Fibroblast of villous mesenchyme (primary cell): ENCODE data around the gene HSD3B1. TPM values are rescaled to one million over a fixed set of nuclear protein-coding genes. Genes with fewer than 3 reads are reported as not detected.

Source experiments
- DNase-seq: peaks from one replicate; pipeline ENCODE4 v3.0.0-alpha.2; 2010; ENCODE audit warnings: low read depth
- H3K4me3 ChIP-seq: 2 replicates; pipeline ENCODE4 v1.5.1; 2011; ENCODE audit warnings: low read depth, mild to moderate bottlenecking, low read length
- total RNA-seq: library from RNA; depleted of rRNA; stranded (reverse); fragments of >200 nt; gene quantifications from 2 replicates; pipeline ENCODE4 v1.2.3, GENCODE V29; 2012
- TF ChIP-seq, protein P1 (sequence below): IDR thresholded peaks from 2 replicates; pipeline ENCODE4 v1.5.1; 2012; ENCODE audit warnings: low read depth, mild to moderate bottlenecking, low read length; ENCODE audit not compliant: insufficient read depth

The HSD3B1 gene
- total RNA-seq, 1 donor: 2.6 TPM

DNA sequence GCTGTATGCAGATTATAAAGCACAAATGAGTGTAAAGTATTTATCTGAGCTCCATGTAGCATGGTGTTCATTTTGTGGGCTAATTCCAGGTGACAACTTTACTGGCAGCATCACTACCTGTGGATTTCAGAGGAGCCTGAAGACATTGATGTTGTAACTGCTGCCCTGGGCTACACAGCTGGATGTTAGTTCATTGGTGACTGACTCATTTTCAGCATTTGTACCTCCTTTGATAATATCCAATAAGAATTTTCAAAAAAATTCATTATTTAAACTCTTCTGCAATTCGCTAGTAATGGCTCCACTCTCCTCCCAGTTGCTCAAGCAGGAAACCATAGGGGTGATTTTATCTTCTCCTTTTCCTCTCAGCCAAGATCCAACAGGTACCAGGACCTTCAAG lies 37.3 kb upstream of the HSD3B1 start:
- no peak overlapping the region for H3K4me3 ChIP-seq
- no peak for DNase-seq
- TF ChIP-seq, protein P1, sequence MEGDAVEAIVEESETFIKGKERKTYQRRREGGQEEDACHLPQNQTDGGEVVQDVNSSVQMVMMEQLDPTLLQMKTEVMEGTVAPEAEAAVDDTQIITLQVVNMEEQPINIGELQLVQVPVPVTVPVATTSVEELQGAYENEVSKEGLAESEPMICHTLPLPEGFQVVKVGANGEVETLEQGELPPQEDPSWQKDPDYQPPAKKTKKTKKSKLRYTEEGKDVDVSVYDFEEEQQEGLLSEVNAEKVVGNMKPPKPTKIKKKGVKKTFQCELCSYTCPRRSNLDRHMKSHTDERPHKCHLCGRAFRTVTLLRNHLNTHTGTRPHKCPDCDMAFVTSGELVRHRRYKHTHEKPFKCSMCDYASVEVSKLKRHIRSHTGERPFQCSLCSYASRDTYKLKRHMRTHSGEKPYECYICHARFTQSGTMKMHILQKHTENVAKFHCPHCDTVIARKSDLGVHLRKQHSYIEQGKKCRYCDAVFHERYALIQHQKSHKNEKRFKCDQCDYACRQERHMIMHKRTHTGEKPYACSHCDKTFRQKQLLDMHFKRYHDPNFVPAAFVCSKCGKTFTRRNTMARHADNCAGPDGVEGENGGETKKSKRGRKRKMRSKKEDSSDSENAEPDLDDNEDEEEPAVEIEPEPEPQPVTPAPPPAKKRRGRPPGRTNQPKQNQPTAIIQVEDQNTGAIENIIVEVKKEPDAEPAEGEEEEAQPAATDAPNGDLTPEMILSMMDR: no peak

DNA sequence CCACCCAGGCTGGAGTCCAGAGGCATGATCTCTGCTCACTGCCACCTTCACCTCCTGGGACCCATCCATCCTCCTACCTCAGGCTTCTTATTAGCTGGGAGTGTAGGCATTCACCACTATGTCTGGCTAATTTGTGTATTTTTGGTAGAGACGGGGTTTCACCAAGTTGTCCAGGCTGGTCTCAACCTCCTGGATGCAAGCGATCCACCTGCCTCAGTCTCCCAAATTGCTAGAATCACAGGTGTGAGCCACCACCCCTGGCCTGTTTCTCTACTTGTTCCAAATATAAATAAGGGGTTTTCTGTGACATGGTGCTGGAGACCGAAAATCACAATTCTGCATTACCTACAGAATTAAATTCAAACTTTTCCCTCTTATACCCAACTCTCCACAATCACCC lies 36.6 kb upstream of the HSD3B1 start:
- H3K4me3 ChIP-seq: no peak overlapping the region
- no peak for DNase-seq
- TF ChIP-seq, protein P1: no peak

DNA sequence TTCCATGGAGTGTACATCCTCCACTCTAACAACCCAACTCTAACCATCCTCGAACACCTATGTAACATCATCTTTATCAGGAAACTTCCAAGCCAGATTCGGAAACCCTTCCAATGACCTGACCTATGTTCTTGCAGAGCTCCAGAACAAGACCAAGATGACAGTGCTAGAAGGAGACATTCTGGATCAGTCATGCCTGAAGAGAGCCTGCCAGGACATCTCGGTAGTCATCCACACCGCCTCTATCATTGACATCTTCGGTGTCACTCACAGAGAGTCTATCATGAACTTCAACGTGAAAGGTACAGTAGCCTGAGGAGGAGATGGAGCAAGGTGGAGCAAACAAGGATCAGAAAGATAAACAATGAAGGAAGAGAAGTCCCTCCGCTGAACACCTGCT lies 36.1 kb upstream of the HSD3B1 start:
- TF ChIP-seq, protein P1: no peak
- H3K4me3 ChIP-seq: no peak overlapping the region
- no peak for DNase-seq

DNA sequence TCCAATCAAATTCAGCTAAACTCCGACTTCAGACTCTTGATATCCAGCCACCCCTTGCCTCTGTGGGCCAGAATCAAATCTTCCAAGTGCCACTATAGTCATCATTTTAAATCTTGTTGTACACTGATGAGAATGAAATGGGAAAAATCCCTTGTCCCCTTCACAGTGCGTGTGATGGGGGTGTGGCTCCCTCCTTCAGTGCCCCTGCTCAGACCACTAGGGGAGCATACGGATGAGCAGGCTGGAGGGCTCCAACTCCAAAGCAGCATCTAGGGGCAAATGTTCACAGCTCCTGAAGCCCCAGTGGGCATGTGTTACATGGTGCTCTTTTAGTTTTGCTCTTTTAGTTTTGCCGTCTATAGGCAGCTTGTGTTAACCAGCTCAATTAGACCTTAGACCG lies 35.4 kb upstream of the HSD3B1 start:
- TF ChIP-seq, protein P1: no peak
- no peak for DNase-seq
- H3K4me3 ChIP-seq: no peak overlapping the region

DNA sequence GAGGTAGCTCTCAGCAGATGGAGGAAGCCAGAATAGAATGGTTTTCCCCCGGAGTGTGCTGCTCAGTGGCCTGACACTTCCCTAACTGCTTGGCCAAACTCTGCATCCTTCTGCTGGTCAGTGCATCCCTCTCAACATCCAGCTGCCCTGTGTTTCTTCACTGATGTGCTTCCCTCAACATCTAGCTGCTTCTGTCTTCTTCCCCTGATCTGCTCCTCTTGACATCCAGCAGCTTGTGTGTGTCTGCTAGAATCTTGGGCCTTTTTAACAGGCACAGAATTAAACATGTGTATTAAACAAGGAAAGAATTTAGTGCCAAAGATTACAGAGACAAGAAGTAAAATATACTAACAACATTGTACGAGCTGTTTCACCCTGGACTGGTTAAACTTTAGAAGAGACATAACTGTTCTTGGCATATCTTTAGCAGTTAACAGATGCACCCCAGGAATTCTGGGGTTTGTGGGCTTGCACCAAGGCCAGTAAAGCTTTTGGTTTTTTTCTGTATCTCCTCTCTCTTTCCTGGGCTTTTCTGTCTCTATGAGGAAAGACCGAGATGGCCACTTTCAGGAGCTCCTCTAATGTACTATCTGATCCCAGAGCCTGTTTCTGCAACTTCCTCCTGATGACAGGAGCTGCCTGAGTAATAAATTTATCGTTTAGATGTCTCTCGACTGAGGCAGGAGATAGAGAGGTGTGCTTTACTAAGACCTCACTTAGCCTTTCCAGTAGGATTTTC lies 34.8 kb upstream of the HSD3B1 start:
- TF ChIP-seq, protein P1: no peak
- H3K4me3 ChIP-seq: no peak overlapping the region
- no peak for DNase-seq

DNA sequence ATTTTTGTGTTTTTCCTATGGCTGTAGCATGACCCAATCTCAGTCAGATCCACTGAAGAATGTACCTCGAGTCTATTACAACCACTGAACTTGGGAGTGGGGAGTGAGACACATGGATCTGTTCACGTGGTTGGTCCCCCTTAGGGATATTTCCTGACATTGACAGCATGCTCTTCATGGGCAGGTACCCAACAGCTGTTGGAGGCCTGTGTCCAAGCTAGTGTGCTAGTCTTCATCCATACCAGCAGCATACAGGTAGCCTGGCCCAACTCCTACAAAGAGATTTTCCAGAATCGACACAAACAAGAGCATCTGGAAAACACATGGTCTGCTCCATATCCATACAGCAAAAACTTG lies 34.2 kb upstream of the HSD3B1 start:
- no peak for DNase-seq
- H3K4me3 ChIP-seq: no peak overlapping the region
- TF ChIP-seq, protein P1: no peak
